Ramos (cell line): ENCODE measurements around the gene OR2G3.

ENCODE experiments used
- in situ Hi-C: fragments of 300-500 bp; cut with MboI; formaldehyde crosslinking; loops from one replicate; pipeline ENCODE4 v1.14.3; 2022; ENCODE audit warnings: low sequenced_read_pairs; ENCODE audit not compliant: unreplicated experiment

Gene OR2G3

GRCh38 chr1:247605286-247605685, at the start of gene OR2G3:
Gene OR2G3, plus strand, starts transcription at chr1:247605586. Its CDS starts 0 bp downstream, at chr1:247605586.
- in situ Hi-C loops: no loop called here

DNA sequence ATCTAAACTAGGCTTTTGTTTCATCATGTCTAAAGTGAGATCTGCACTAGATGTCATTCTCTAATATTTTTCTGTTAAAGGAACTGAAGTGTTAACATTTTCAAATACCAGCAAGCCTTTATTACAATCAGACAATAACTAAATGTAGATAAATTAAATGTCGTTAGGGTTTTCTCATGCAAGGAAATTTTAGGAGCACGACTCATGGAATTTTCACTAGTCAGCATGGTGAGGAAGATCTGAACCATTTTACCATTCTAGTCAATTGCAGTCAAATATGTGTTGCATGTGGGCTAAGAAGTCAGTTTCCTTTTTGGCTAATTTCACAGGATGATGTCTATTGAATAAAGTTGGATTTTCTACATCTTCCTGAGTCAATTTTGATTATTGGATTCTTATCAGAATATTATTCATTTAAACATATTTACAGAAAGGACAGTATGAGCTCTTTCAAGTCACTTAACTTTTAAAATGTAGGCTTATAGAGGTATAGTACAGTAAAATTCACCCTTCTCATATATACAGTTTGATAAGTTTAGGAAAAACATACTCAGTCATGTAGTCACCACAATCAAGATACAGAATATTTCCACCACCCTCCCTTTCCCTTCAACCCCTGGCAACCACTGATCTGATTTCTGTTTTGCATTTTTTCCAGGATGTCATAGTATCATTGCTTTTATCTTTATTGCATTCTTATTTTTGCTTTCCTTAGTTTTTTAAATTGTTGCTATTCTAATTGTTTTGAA, 47.3 kb upstream of the OR2G3 start:
- in situ Hi-C loops: no loop called here

GRCh38 chr1:247561711-247562110, 43.7 kb upstream of the OR2G3 start:
- in situ Hi-C loops: no loop called here

GRCh38 chr1:247562198-247562597, 43.2 kb upstream of the OR2G3 start:
- in situ Hi-C loops: no loop called here

- in situ Hi-C loops: no loop called here
Measured at GRCh38 chr1:247574236-247574635, 31.1 kb upstream of the OR2G3 start.

DNA sequence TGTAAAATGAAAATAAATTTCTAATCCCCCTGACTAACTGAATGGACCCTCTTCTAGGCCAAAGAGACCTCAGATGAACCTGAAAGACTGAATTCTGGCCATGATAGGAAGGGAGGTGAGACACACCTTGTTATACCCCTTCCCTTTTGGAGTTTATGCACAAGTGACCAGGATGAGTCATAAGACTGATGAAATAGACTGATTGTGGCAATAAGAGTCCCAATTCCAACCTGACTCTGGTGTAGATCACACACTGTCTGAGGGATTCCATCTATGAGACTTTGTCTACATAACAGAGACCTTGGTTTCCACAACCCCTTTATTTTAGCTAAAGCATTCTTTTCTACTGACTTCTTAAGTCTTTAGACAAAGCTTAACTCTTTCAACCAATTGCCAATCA, 30.7 kb upstream of the OR2G3 start:
- in situ Hi-C loops: no loop called here

- in situ Hi-C loops: no loop called here
Measured at GRCh38 chr1:247576514-247576913, 28.9 kb upstream of the OR2G3 start.

GRCh38 chr1:247578946-247579460, 26.4 kb upstream of the OR2G3 start:
- in situ Hi-C loops: no loop called here

- in situ Hi-C loops: no loop called here
Measured at GRCh38 chr1:247588060-247588459, 17.3 kb upstream of the OR2G3 start, which contains the start of gene OR2G2. Gene OR2G2, plus strand, starts transcription at chr1:247588360. Its CDS starts 0 bp downstream, at chr1:247588360.

DNA sequence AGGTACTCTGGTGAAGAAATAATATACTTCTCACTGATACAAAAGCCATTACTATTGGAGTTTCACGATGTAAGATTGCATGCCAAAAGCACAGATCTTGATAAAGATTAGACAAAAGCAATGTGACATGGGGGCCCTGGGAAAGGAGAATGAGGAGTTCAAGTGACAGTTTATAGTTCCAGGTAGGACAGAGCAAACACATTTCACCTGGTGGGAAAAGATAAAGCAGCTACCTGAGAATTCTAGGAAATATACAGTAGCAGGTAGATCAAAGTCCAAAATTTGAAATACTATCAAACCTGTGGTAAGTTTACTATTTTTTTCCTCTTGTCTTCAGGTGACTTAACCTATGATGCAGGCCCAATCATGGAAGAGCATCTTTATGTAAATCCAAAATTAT, 8.0 kb downstream of the OR2G3 start:
- in situ Hi-C loops: no loop called here

DNA sequence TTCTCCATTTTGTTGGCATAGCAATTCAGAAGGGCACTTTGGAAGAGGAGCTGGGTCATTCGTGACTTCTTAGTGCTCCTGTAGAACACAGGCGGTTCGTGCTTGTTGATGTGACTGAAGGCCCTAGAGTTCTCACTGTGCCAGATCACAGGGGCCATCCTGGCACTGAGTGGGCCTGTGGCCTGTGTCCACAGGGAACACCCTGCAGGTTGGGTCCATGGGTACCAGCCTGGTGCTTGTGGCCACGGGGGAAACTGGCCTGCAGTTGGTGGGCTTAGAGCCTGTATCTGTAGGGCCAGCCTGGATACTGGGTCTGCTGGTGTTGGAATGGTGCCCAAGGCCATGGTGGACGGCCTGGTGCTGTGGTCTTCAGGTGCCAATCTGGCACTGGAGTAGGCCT, 9.2 kb downstream of the OR2G3 start:
- in situ Hi-C loops: no loop called here

DNA sequence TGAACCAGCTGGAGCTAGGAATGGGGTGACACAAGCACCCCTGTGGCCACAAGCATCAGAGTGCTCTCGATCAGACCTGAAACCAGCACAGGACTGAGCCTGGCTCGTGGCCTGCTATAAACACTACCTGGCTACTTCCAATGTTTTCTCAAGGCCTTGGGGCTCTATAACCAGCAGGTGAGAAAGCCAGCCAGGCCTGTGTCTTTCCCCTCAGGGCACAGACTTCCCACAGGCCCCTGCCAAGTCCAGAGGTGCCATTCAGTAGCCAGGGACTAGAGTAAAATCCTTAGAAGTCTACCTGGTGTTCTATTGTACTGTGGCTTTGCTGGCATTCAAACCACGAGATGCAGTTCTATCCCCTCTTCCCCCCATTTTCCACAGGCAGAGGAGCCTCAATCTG, 22.6 kb downstream of the OR2G3 start:
- in situ Hi-C loops: no loop called here

DNA sequence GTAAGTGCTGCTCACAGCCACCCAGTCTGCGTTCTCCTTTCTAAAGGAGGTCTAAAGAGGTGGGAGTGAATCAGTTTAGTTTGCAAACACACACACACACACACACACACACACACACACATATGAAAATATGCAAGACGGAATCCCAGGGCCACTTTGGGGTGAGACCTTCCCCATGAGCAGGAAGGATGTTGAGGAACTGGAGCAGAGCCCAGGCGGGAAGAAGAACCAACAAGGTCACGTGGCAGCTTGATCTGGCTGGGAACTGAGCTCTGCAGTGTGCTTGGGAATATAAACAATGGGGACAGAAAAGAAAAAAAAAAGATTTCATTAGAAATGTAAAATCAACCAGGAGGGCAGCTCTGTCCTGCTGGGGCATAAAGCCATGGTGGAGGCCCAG, 32.6 kb downstream of the OR2G3 start:
- in situ Hi-C loops: no loop called here

DNA sequence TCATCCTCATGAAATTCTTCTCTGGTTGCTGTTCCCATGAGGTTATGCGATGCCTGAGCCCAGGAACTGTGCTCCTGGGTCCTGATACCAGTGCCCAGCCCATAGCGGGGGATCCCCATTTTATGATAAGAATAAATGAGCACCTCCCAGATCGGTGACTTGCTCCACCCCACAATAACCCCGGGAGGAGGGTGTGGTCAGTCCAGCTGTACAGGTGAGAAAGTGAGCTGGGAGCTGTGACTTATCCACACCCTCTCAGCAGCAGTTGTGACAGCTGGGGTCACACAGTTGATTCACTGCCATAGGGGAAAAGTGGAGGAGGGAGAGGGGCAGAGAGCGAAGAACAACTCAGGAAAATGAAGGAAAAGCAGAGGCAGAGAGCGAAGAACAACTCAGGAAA, 33.4 kb downstream of the OR2G3 start:
- in situ Hi-C loops: no loop called here

- in situ Hi-C loops: no loop called here
Measured at GRCh38 chr1:247639381-247639981, 34.1 kb downstream of the OR2G3 start.

GRCh38 chr1:247642742-247643141, 37.4 kb downstream of the OR2G3 start:
- in situ Hi-C loops: no loop called here

DNA sequence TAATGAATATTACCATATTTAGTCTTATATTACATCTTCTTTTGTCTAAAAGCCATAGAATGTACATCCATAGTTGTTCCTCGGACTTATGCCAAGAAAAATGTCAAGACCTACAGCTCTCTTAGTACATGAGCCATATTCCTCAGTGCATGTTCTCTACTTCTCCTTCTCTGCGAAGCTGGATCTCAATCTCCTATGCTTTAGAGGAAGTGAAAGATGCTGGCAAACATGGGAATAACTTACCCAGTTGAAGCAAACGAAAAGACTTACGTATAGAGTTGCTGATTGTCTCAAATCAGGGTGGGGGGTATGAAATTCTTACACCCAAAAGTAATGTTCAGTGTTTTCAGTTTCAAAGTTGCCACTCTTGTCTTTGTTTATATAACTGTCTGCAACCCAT, 41.5 kb downstream of the OR2G3 start:
- in situ Hi-C loops: no loop called here

GRCh38 chr1:247647864-247648263, 42.5 kb downstream of the OR2G3 start:
- in situ Hi-C loops: no loop called here

DNA sequence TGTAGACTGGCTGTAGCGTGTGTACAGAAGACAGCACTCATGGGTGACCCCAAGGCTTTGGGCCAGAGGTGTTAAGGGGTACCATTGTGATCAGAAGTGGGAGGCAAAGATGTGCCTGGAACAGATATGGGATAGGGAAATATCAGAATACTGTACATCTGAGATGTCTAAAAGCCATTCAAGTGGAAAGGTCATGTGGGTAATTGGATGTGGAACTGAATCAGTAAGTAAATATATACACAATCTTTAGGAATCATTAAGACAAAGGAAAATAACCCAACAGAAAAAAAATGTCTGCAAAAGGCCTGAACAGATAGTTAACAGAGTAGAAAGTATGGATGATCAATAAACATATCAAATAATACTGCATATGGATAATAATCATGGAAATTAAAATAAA, 47.7 kb downstream of the OR2G3 start:
- in situ Hi-C loops: no loop called here
